GM11168 (cell line): ENCODE measurements around the gene FAM53B.

Source experiments
- in situ Hi-C: fragments of 300-500 bp; cut with MboI; formaldehyde crosslinking; loops from one replicate; pipeline ENCODE4 v1.12.0; 2022; ENCODE audit warnings: low sequenced_read_pairs; ENCODE audit not compliant: unreplicated experiment

FAM53B gene

DNA sequence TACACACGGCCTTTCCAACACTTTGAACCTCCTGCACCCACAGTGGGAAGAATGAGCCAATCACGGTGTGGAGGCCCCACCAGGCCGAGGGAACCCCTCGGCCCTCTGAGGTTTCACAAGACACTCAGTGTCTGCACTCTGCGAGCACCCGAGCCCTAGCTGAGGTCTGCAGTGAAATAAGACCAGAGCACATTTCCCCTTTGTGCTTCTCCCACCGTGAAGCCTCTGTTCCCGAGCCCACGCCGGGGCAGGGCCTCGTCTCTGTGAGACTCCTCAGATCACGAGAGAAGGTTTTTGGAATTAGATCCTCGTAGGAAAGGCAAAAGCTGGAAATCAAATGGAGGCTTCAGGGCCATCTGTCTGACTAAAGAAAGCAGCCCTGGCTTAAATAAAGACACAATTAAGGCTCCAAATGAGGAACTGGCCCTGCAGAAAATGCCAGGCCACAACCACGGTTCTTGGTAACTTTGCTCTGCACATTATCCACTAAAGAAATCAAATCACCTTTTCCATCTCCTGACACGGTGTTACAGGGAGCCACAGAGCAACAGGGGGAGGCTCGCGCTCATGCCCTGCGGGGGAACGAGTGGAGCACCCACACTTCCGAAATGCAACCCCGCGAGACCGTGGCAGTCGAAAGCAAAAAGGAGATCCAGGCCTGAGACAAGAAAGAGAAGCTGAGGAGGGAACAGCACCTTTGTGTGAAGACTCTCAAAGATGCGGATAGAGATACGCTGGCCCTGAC, 43.7 kb downstream of the FAM53B start:
- in situ Hi-C loops, result no loop called here

DNA sequence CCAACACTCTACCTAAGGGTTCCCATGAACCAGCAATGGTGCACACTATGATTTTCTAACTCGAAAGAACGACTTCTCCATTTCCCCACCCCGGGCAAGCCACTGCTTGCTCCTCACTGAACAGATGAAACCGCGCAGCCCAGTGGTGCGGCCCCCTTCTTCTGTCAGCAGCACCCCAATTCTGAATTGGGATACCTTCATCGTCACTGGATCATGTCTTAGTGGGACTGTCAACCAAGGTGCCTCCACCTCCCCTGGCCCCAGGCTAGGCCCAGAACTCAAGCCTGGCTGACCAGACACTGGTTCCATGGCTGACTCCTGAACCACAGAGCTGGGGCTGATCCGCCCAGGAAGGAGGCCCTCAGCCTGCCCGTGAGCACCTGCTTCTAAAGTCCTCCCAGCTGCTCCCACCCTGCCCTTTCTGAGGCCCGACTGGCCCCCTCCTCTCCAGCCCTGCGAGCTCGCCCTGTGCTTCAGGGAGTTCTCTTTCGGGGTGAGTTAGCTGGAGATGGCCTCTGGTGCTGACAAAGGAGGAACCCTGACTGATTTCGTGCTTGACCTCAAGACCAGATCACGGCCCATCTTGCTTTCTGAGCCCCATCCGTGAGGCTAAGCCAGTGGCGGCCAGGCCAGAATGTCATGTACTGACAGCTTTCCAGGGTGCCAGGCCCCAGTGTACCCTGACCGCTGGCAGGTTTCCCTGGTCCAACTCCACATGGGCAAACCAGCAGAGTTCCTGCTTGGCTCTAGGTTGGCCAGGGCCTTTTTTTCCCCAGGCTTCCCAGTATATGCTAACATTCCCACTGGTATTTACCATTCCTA, 44.5 kb downstream of the FAM53B start:
- in situ Hi-C loops, result no loop called here

DNA sequence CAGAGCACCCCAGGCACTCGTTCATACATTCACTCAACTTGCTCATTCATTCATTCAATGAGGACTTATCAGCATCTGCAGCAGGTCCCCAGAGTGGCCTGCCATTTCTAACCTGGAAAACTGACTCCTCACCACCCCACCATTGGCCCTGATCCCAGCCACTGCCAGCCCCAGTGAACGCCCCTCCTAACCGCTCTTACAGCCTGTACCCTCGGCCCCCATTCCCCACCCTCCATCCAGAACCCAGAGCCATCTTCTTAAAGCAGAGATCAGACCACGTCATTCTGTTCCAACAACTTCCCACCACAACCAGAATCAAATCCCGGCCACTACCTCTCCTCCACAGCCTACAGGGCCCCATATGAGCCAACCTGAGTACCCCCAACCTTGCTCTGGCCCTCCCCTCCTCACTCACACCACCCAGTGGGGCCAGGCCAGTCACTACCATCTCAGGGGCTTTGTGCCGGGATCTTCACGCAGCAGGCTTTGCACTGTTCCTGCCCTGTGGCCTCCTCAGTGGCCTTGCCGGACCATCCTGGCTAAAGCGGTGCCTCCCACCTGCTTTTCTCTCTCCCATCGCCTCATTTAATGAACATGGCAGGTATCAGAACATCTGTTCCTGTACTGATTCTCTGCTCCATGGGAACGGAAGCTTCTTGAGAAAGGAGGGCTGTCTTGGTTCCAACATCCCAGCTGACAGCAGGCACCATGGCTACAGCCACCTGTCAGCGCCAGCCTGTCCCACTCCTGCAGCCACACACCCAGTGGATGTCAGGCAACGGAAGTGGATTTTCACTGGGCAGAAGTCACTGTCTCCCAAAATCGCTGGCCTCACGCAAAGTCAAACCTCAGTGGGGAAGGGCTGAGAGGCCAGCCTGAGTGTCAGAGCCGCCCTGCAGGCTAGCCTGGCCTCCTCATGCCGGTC, 45.4 kb downstream of the FAM53B start:
- in situ Hi-C loops, result no loop called here

DNA sequence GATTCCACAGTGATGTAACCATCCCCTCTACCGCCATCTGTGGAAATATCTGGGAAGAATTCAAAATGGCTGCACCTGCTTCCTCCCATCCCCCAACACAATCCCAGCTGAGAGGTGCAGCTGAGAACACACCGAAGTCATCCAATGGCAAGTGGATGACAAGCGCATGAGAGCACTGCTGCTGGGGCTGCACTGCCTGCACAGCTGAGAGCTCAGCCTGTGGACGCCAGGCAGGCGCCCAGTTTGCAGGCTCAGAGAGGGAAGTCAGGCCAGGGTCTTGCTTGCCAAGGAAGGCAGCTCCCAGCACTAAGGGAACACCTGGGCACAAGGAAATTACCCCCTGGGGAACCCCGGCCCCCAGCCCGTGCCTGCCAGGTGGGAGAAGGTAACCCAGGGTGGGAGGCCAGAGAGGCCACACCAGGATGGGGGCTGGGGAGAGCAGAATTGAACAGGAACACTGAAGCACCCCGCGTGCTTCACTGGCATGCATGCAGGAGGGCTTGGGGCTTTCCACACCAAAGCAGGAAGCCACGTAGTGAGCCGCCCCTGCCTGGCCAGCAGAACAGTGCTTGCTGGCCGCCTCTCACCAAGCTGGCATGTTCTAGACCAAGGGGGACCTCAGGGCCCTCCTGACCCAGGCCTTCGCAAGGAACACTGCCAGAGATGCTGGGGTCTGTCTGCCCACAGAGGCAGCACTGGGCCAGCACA, 46.2 kb downstream of the FAM53B start:
- in situ Hi-C loops, result no loop called here

DNA sequence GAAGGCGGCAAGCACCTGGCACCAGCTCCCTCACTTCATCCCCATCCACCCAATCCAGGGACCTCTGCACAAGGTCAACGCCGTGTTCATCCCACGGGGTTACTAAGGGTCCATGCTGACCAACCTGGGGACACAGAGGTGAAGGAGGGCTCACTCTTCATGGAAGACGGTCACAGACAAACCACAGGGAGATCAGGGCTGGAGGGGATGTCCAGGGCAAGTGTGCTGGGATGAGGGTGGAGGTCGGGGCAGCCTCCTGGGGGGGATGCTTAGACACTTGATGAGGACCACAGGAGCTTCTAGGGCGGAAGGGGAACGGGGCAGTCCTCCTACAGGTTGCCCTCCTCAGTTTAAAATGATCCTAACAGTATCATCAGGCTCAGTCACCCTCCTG, 46.7 kb downstream of the FAM53B start:
- in situ Hi-C loops, result no loop called here

DNA sequence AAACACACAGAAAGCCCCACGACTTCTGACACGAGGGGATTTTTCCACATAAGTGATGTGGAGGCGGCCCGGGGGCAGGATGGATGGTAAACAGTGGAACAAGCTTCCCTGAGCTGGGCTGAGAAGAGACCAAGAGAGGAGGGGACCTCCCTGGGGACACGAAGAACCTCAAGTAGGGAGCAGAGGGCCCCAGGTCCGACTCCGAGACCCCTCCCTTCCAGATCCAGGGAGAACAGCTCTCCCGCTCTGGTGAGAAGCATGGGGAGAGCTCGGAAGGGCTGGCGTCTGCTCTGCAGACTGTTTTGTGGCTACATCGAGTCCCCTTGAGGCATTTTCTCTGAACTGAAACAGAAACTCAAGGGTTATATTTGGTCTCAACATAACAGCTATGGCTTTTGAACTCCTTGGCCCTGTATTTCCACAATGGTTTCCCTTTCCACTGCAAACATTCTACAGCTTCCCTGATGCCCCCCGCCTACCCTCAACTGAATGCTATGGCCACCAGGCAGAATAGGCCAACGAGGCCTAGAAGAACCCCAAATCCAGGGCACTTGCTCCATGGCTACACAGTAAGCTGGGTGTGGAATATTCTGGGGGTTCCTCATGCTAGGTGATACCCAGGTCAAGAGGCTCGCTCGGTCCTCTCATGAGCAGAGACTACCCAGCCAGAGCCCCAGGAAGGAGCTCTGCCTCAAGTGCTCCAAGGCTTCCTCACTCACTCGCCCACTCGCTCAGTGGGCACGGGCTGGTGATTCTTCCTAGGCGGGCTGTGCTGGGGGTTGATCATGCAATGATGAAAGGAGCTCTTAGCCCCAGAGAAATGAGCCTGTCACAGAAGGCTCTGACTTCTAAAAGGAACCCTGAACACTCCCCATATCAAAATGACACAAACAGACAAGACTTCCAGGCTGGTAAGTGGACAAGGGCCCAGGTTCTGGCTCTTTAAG, 47.5 kb downstream of the FAM53B start:
- in situ Hi-C loops, result no loop called here

DNA sequence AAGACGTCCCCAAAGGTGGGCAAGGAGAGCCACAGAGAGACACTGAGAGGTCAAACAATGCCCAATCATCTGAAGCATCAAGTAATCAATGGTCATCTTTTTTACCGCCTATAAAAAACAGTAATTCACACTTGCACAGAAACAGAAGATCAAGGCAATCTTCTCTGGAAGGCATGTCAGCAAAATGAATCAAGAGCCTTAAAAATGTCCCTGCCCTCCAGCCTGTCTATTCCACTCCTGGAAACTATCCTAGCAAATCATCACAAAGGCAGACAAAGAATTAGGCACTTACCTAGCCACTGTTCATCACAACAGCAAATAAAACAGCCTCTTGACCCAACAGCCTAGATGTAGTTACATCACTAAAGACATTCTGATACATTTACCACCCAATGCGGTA, 48.9 kb downstream of the FAM53B start:
- in situ Hi-C loops, result no loop called here

DNA sequence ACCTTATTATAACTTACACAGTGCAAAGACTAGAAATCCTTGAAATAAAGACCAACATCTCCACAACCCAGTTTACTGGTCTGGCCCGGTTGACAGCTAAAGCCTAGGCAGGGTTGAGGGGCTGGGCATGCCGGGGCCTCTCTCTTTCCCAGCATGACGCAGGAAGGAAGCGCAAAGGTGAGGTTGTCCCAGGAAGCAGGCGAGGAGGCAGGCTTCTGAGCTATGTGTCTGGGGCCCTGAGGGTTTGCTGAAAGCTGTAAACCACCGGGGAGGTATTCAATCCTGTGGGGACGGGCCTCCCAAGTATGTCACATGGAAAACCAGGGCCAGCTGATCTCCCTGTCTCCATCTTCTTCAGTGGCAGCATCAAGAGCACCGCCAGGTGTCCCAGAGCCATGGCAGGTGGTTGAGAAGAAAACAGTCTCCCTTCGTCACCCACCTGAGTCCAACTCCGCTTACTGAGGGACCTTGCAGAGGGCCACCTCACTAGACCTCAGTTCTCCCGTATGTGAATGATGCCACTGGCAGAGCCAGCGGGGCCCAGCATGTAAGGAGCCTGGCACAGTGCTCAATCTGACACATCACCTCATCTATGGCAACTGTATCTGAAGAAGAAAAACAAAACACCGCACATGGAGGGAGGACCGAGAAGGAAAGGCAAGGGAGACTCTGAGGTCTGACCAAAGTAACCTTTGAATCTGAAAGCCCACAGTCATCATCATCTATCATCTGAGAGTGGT, 49.5 kb downstream of the FAM53B start:
- in situ Hi-C loops, result no loop called here

DNA sequence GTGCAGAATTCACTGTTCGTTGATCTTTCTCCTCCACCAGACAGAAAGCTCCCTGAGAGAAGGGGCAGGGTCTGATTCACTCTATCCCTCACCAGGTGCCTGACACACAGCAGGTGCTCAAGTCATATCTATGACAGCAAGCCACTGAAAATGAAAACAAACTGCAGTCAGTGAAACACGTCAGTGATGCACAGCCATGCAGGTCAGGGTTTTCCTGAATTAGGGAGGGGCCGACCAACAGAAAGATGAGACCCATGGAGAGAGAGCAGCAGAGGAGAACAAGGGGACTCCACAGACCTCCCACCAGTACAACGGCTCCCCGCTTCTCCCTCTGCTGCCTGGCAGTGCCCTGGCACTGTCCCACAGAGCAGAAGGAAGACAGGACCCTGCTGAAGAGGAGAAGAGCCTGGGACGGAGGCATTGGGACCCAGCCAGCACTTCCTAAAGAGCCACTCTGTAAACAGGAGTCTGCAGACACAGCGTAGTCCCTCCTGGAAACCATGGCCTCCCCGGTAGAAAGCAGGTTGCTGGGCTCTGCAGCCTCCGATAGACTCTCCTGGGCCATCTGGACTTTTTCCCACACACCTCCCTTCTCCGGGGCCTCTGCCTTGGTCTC, 50.3 kb downstream of the FAM53B start:
- in situ Hi-C loops, result no loop called here

DNA sequence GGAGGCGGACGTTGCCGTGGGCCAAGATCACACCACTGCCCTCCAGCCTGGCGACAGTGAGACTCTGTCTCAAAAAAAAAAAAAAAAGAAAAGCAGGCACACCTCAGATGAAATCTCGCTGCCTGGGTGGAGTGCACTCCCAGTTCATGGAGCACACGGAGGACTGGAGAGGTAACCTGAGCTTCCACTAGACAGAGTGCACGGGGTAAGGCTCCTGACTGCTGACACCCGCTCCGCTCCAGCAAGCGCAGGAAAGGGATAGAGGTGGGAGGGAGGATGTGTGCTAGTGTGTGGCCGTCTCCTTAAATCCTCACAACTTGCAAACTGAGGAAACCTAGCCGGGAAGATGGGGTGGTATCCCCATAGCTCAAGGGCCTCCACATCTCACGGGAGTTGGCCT, 50.8 kb downstream of the FAM53B start:
- in situ Hi-C loops, result no loop called here

DNA sequence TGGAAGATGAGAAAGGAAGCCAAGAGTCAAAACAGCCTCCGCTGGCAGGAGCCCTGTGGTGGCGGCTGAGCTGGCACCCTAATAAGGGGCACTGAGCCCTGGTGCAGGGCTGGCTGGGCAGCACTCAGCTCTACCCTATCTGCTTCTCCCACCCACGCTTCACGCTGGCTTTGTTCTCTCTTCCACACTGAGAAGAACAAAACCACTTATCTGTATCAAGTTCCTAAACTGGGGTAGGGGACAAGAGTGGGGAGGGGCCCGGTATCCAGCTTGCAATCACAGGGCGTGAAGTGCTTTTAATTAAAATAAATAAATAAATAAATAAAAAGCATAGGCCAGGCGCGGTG, 52.1 kb downstream of the FAM53B start:
- in situ Hi-C loops, result no loop called here

DNA sequence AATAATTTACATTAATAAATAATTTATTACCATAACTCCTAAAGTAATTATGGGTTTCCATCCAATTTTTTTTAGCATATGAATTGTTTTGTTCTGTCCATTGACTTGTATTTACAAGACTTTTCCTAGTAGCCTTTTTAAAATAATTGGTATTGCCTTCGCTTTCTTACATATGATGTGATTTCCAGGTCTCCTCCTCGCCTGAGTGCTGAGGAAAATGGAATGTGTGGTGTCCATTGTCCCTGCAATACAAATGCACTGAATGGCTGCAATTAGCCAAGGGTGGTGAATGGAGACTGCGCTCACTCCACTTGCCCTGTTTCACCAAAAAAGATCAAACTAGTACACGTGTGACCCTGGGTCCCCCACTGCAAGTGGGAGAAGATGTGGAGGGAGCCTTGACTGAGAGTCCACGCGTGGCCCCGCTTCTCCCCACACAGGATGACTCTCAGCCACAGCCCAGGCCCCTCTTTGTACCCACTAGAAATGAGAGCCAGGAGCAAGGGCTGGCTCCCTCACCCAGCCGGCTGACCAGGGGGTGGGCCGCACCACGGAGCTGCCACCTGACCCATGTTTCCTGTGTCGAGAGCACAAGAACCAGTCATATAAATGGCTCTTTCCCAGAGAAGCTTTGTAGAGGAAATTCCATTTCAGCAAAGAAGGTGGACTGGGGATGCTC, 52.6 kb downstream of the FAM53B start:
- in situ Hi-C loops, result no loop called here

DNA sequence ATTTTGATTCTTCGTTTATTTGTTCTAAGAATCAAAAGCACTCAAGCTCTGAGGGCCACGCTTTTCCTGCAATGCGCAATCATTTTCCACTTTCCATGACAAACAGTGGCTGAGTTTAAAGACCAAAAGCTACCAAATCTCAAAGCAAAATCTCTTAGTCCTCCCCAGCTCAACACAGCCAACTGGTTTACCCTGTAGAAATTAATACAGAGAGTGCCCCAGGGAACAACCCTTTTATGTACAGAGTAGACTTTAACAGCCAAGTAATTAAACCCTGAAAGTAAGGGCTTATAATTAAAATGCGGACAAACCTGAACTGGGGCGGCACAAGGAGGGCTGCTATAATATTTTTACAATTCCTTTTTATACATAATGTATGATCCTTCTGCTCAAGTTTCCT, 53.2 kb downstream of the FAM53B start:
- in situ Hi-C loops, result no loop called here

DNA sequence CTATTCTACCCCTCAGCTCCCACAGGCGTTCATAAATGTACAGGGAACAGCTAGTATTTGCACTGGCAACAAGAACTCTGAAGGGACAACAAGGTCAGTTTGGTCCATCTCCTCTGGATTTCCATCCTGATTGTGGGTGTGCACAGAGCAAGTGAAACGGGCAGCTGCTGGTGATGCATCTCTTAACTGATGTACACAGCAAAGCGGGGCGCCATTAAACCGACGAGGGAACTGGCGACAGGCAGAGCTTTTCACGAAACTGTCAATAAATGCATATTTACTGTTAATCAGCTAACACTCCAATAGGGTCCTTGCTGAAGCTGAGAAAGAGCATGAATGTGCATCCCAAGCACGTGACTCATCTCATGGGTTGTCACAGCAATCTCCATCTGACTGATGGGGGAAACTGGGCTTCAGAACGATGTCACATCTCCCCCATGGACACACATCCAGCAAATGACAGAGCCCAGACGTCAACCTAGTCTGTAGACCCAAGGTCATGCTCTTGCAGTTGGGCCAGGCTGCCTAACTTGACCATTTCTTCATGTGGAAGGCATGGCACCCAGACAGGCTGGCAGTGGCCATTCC, 54.2 kb downstream of the FAM53B start:
- in situ Hi-C loops, result no loop called here

DNA sequence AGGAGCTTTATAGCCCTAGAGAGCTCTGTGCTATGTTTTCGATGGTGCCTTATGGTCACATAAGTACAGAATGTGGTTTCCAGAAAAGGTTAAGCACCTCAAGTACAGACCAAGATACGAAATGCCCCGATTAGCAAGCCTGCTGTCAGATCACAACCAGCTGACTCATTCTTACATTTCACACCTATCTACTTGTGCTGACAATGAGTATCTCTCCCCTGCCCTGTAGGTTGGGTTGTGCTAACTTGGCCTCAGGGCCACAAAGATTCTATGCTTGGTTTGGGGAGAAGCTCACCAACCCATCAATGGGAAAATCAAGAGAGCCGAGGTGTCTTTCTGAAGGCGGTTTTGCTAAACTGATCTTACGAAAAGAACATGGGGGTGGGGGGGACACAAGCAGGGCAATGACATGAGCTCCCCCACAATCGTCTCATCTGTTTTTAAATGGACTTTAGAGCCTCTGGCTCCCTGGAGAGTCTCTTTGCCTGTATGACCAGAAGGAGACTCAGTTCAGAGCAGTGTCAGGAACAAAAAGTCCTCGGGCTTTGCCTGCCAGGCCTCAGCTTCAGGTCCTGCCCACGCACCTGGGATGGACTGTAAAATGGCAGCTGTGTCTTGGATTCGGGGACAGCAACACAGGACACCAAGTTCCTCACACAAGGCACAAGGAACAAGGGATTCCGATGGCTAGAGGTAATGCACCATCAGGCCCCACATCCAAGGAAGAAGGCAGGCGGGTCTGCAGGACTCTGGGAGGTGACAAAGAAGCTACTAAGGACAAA, 55.1 kb downstream of the FAM53B start:
- in situ Hi-C loops, result no loop called here

DNA sequence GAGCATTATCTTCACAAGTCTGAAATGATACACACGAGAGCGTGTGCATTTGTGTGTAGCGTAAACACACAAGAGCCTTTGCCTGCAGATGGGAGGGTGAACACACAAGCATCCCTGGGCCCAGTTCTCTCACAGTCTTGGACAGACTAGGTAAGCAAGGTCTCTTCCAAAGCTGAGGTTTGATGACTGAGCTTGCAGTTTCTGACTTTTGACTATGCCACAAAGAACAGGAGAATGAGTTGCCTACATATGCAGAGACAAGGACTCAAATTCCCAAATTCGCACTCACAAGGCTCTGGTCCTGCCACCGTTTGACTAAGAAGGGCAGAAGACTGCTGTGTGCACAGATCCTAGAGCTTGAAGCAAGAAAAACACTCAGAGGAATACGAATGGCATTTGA, 55.8 kb downstream of the FAM53B start:
- in situ Hi-C loops, result no loop called here
